IMR-90 (cell line): Measurements from ENCODE around the gene COPA. TPM values are rescaled to one million over a fixed set of nuclear protein-coding genes. Genes with fewer than 3 reads are reported as not detected.

Experiments
- ATAC-seq: fragments of 200-7000 bp; cut with Tn5 transposase; 2 replicates; pipeline ENCODE4 v1.9.1; 2020; ENCODE audit warnings: low read depth, mild to moderate bottlenecking, moderate library complexity
- BruUV-seq: library from RNA; stranded (reverse); fragments of 400-500 nt; replicated peaks from 2 replicates; lab custom pipeline; 2021; lab: Mats Ljungman, UMichigan
- CTCF ChIA-PET: fragments of 300-600 bp; formaldehyde crosslinking; extraction: SDS; loops from one replicate; lab custom pipeline; 2021; ENCODE audit warnings: antibody characterized with exemption; lab: Yijun Ruan, JAX
- POLR2A ChIA-PET: fragments of 300-600 bp; sonication (Branson Sonifier 250); formaldehyde crosslinking; loops from one replicate; lab custom pipeline; 2022; ENCODE audit warnings: antibody characterized with exemption; ENCODE audit not compliant: unreplicated experiment; lab: Charles Lee
- DNase-seq: peaks from one replicate; pipeline ENCODE4 v3.0.0; 2013
- H2AFZ ChIP-seq: replicated peaks from 2 replicates; pipeline ENCODE3; 2013; ENCODE audit warnings: low read length, mild to moderate bottlenecking; ENCODE audit not compliant: poor library complexity
- H2AK5ac ChIP-seq: 2 replicates; pipeline ENCODE4 v1.6.1; 2013; ENCODE audit warnings: low read depth, low read length, inconsistent platforms
- H2AK9ac ChIP-seq: replicated peaks from 2 replicates; pipeline ENCODE3; 2013; ENCODE audit warnings: mild to moderate bottlenecking, low read depth, low read length, moderate library complexity; ENCODE audit not compliant: poor library complexity
- H2BK120ac ChIP-seq: 2 replicates; pipeline ENCODE4 v1.6.1; 2013; ENCODE audit warnings: low read depth, low read length, inconsistent platforms
- H2BK15ac ChIP-seq: 3 replicates; pipeline ENCODE4 v1.6.1; 2013; ENCODE audit warnings: low read depth, low read length, inconsistent platforms
- H2BK20ac ChIP-seq: 2 replicates; pipeline ENCODE4 v1.6.1; 2013; ENCODE audit warnings: low read depth, mild to moderate bottlenecking, inconsistent platforms, low read length, moderate library complexity
- H2BK5ac ChIP-seq: 2 replicates; pipeline ENCODE4 v1.6.1; 2013; ENCODE audit warnings: mild to moderate bottlenecking, low read depth, low read length, inconsistent platforms; ENCODE audit not compliant: poor library complexity, severe bottlenecking
- H3K14ac ChIP-seq: replicated peaks from 2 replicates; pipeline ENCODE4 v1.6.1; 2013; ENCODE audit warnings: low read depth, low read length, inconsistent platforms
- H3K18ac ChIP-seq: 2 replicates; pipeline ENCODE4 v1.6.1; 2013; ENCODE audit warnings: low read depth, low read length, control low read depth
- H3K23ac ChIP-seq: 2 replicates; pipeline ENCODE4 v1.6.1; 2013; ENCODE audit warnings: low read depth, low read length, inconsistent platforms
- H3K27ac ChIP-seq: 2 replicates; pipeline ENCODE4 v1.5.1; 2013; ENCODE audit warnings: mild to moderate bottlenecking, control low read depth, low read length; ENCODE audit not compliant: insufficient read depth
- H3K27me3 ChIP-seq: 2 replicates; pipeline ENCODE4 v1.6.1; 2013; ENCODE audit warnings: low read length; ENCODE audit not compliant: control insufficient read depth, insufficient read depth
- H3K36me3 ChIP-seq: 2 replicates; pipeline ENCODE4 v1.6.1; 2013; ENCODE audit warnings: low read length, mixed read lengths; ENCODE audit not compliant: control insufficient read depth, insufficient read depth
- H3K4ac ChIP-seq: 2 replicates; pipeline ENCODE4 v1.6.1; 2013; ENCODE audit warnings: low read depth, low read length, inconsistent platforms
- H3K4me1 ChIP-seq: 2 replicates; pipeline ENCODE4 v1.6.1; 2013; ENCODE audit warnings: low read length, mixed read lengths; ENCODE audit not compliant: control insufficient read depth, insufficient read depth
- H3K4me2 ChIP-seq: 2 replicates; pipeline ENCODE4 v1.6.1; 2013; ENCODE audit warnings: low read depth, mild to moderate bottlenecking, control low read depth, low read length, moderate library complexity
- H3K4me3 ChIP-seq: 2 replicates; pipeline ENCODE4 v1.5.1; 2013; ENCODE audit warnings: low read depth, mild to moderate bottlenecking, control low read depth, low read length, moderate library complexity; ENCODE audit not compliant: insufficient read depth
- H3K56ac ChIP-seq: 2 replicates; pipeline ENCODE4 v1.6.1; 2013; ENCODE audit warnings: low read length, inconsistent platforms; ENCODE audit not compliant: insufficient read depth; ENCODE audit errors: extremely low read depth
- H3K79me1 ChIP-seq, 2 experiments: 2 replicates each; pipeline ENCODE4 v1.6.1; 2013; ENCODE audit warnings: low read length in 2 of 2, inconsistent platforms in 1 of 2, low read depth in 1 of 2
- H3K9ac ChIP-seq: 2 replicates; pipeline ENCODE4 v1.6.1; 2013; ENCODE audit warnings: low read depth, low read length, control low read depth
- H3K9me1 ChIP-seq: 2 replicates; pipeline ENCODE4 v1.6.1; 2013; ENCODE audit warnings: low read length, inconsistent platforms; ENCODE audit not compliant: insufficient read depth
- H3K9me3 ChIP-seq: 2 replicates; pipeline ENCODE4 v1.6.1; 2013; ENCODE audit warnings: low read length; ENCODE audit not compliant: control insufficient read depth, insufficient read depth
- H4K20me1 ChIP-seq: 2 replicates; pipeline ENCODE4 v1.6.1; 2013; ENCODE audit warnings: low read length, inconsistent platforms; ENCODE audit not compliant: insufficient read depth
- H4K5ac ChIP-seq: 2 replicates; pipeline ENCODE4 v1.6.1; 2013; ENCODE audit warnings: mild to moderate bottlenecking, low read depth, low read length, control low read depth
- H4K8ac ChIP-seq, 2 experiments: 2 replicates each; pipeline ENCODE4 v1.6.1; 2013; ENCODE audit warnings: low read depth in 2 of 2, low read length in 2 of 2, control low read depth in 1 of 2, inconsistent platforms in 1 of 2
- H4K91ac ChIP-seq: 2 replicates; pipeline ENCODE4 v1.6.1; 2013; ENCODE audit warnings: low read depth, low read length, inconsistent platforms; ENCODE audit not compliant: insufficient read depth
- CEBPB ChIP-seq: IDR thresholded peaks from 2 replicates; pipeline ENCODE4 v1.6.1; 2012; ENCODE audit warnings: low read depth, low read length, improper control_type of control experiment
- CHD1 ChIP-seq: IDR thresholded peaks from 2 replicates; pipeline ENCODE4 v1.6.1; 2012; ENCODE audit warnings: low read depth, low read length, improper control_type of control experiment
- FOS ChIP-seq: fragments of 150-350 bp; IDR thresholded peaks from 2 replicates; pipeline ENCODE4 v1.6.1; 2016; ENCODE audit warnings: low read depth, low read length
- MAZ ChIP-seq: IDR thresholded peaks from 2 replicates; pipeline ENCODE4 v1.6.1; 2012; ENCODE audit warnings: low read depth, mild to moderate bottlenecking, low read length, improper control_type of control experiment, moderate library complexity, borderline replicate concordance
- MXI1 ChIP-seq: IDR thresholded peaks from 2 replicates; pipeline ENCODE4 v1.6.1; 2012; ENCODE audit warnings: low read depth, mild to moderate bottlenecking, low read length, moderate library complexity, borderline replicate concordance
- NFE2L2 ChIP-seq: fragments of 150-350 bp; IDR thresholded peaks from 2 replicates; pipeline ENCODE4 v1.6.1; 2016; ENCODE audit warnings: low read depth, mild to moderate bottlenecking, low read length
- RAD21 ChIP-seq: IDR thresholded peaks from 2 replicates; pipeline ENCODE4 v1.6.1; 2012; ENCODE audit warnings: low read length, improper control_type of control experiment
- dilution Hi-C: fragments of 300-500 bp; cut with HindIII; formaldehyde crosslinking; loops from one replicate; pipeline ENCODE4 v1.14.3; 2018; ENCODE audit warnings: low sequenced_read_pairs; ENCODE audit not compliant: unreplicated experiment
- in situ Hi-C: fragments of 300-500 bp; cut with MboI; formaldehyde crosslinking; loops from 3 replicates; pipeline ENCODE4 v1.14.3; 2019; ENCODE audit warnings: low sequenced_read_pairs, inconsistent platforms, mixed read lengths
- intact Hi-C: fragments of 100-400 bp; cut with micrococcal nuclease; formaldehyde crosslinking; loops from 2 replicates; pipeline ENCODE4 v1.10.0; 2022
- polyA plus RNA-seq, 3 experiments: library from polyadenylated mRNA; depleted of rRNA; stranded (reverse); fragments of >200 nt; gene quantifications; 2 replicates each; pipeline ENCODE4 v1.2.3, GENCODE V29; 2012; ENCODE audit warnings: low replicate concordance in 1 of 3
- total RNA-seq: library from RNA; depleted of rRNA; stranded (reverse); fragments of >200 nt; gene quantifications from 2 replicates; pipeline ENCODE4 v1.2.3, GENCODE V29; 2012
- TF ChIP-seq, protein P1 (sequence below): fragments of 150-350 bp; IDR thresholded peaks from 2 replicates; pipeline ENCODE4 v1.6.1; 2016; ENCODE audit warnings: low read depth, mild to moderate bottlenecking, low read length, moderate library complexity, borderline replicate concordance
- TF ChIP-seq, protein P2 (sequence below): fragments of 150-350 bp; IDR thresholded peaks from 2 replicates; pipeline ENCODE4 v1.6.1; 2017; ENCODE audit warnings: mild to moderate bottlenecking, antibody characterized with exemption, low read length, low read depth

COPA gene
- total and polyA plus RNA-seq, 2 of the 4 experiments (the other 2 are of a cell fraction), result 204 to 436 TPM

DNA sequence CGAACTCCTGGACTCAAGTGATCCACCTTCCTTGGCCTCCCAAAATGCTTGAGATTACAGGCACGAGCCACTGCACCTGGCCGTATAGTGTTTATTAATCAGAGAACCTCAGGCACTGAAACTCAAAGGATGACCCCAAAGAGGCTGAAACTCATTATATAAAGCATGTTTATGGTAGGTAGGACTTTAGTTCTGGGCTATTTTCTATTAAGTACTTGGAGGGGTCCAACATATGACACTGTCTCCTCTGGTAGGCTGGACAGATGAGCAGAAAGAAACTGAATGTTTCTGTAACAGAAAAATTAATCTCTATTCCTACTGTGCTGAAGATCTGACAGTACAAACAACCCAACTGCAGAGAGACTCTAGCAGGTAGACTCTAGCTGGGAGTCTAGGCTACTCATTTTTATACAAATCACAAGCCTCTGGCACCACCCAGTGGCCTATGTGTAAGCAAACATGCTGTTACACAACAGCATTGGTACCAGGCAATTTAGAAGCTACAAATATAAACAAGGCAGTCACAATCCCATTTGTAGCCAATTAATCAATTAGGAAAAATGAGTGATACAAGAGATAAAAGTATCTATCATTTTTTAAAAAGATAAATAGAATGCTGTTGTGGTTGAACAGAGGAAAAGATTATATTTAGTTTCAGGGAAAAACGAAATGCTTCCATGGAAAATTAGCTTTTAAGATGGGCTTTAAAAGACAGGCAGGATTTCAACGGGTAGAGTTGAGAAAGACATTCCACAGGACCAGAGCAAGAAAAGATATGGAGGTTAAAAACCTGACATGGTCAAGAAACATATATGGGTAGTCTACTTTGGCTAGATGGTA, 91.1 kb downstream of the COPA start (continued):
- TF ChIP-seq, protein P1, sequence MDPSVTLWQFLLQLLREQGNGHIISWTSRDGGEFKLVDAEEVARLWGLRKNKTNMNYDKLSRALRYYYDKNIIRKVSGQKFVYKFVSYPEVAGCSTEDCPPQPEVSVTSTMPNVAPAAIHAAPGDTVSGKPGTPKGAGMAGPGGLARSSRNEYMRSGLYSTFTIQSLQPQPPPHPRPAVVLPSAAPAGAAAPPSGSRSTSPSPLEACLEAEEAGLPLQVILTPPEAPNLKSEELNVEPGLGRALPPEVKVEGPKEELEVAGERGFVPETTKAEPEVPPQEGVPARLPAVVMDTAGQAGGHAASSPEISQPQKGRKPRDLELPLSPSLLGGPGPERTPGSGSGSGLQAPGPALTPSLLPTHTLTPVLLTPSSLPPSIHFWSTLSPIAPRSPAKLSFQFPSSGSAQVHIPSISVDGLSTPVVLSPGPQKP, result no peak

DNA sequence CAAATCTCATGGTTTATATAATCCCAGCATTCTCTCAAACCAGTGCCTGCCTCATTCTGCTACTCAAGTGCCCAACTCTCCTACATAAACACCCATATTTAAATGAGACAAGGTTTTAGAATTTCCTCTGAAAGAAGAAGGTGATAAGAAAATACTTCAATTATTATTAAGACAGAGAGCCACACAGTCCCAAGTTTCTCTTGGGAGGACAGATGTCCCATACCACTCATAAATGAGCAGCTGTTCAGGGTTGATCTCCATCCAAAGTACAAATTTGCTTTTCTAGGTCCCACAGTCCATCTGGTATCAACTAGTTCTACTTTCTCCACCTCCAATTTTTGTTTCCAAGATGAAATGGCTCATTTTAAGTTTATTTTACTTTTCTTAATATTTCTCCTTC, 92.0 kb downstream of the COPA start:
- Histone ChIP-seq H3K27ac (no peak overlapping the region), H3K9ac (no peak overlapping the region), H2BK120ac (no peak overlapping the region), H3K4me2 (no peak overlapping the region), H2BK20ac (no peak overlapping the region), H3K36me3 (peaks cover 2% of the 10 kb centered on the region), H3K4me3 (no peak overlapping the region), H3K56ac (no peak overlapping the region), H3K4me1 (no peaks in the 10 kb centered on the region), H4K20me1 (peaks cover 21% of the 10 kb centered on the region), H3K9me3 (no peaks in the 10 kb centered on the region), H4K8ac (no peak overlapping the region), H3K79me1 (peaks cover 18 to 48% of the 10 kb centered on the region in 2 experiments; a peak in 3 of 4 replicates), H3K18ac (no peak overlapping the region), H2BK5ac (no peak overlapping the region), H4K5ac (no peak overlapping the region), H2BK15ac (no peak overlapping the region), H3K4ac (no peak overlapping the region), H4K91ac (no peak overlapping the region), H2AK9ac (no peak overlapping the region), H3K9me1 (no peaks in the 10 kb centered on the region), H2AK5ac (no peak overlapping the region), H3K14ac (no peak overlapping the region), H2AFZ (no peak overlapping the region), H3K23ac (no peak overlapping the region), H3K27me3 (no peaks in the 10 kb centered on the region)
- ChIA-PET POLR2A (no interaction called here), CTCF (interaction anchor here (1.6 to 2.8 kb wide), 6 partner anchors 9 to 149 kb away, joined by 6 to 26 read pairs (median 18); no protein-coding TSS in a partner anchor)
- ATAC-seq, result no peak
- in situ Hi-C loops, result no loop called here
- BruUV-seq, result TSS peak; percentile 4
- intact Hi-C loops, result no loop called here
- no peak for TF ChIP-seq FOS
- TF ChIP-seq CHD1, result no peak
- TF ChIP-seq, protein P2, sequence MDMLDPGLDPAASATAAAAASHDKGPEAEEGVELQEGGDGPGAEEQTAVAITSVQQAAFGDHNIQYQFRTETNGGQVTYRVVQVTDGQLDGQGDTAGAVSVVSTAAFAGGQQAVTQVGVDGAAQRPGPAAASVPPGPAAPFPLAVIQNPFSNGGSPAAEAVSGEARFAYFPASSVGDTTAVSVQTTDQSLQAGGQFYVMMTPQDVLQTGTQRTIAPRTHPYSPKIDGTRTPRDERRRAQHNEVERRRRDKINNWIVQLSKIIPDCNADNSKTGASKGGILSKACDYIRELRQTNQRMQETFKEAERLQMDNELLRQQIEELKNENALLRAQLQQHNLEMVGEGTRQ, result no peak
- TF ChIP-seq CEBPB, result no peak
- no peak for TF ChIP-seq MAZ
- TF ChIP-seq MXI1, result no peak
- no peak for TF ChIP-seq RAD21
- TF ChIP-seq NFE2L2, result no peak
- dilution Hi-C loops, result no loop called here
- DNase-seq, result no peak
